ENCODE data around the gene GNAL. TPM values are rescaled to one million over a fixed set of nuclear protein-coding genes. Genes with fewer than 3 reads are reported as not detected.
A peak's percentile ranks its signal among the peaks of the same experiment; 100 is the strongest.

The GNAL gene
- total and polyA plus RNA-seq, 2 experiments from 2014 or later = 7.5 to 21.6 TPM

- TF ChIP-seq REST (IDR thresholded peaks at IDR 0.05; ENCODE audit: unreplicated experiment) = no peak
- TF ChIP-seq ZNF114 (CRISPR knock-in tag; IDR thresholded peaks at IDR 0.05) = no peak
- TF ChIP-seq EZH2phosphoT487 (IDR thresholded peaks at IDR 0.05; ENCODE audit: unreplicated experiment) = no peak
- TF ChIP-seq NANOG (IDR thresholded peaks at IDR 0.05; ENCODE audit: borderline replicate concordance) = no peak
- no peak for TF ChIP-seq ZNF331 (CRISPR knock-in tag; IDR thresholded peaks at IDR 0.05; ENCODE audit: low read depth)
- no peak for TF ChIP-seq STAT1 (IDR thresholded peaks at IDR 0.05; ENCODE audit: unreplicated experiment)
- TF ChIP-seq CREB1 (CRISPR knock-in tag; IDR thresholded peaks at IDR 0.05; ENCODE audit: low read depth) = no peak
- TF ChIP-seq ETS1 (IDR thresholded peaks at IDR 0.05) = no peak
- TF ChIP-seq CTCF (conservative IDR thresholded peaks at IDR 0.05; ENCODE audit: low read depth in 2 of 2) = no peak
- no peak for TF ChIP-seq EZH2 (IDR thresholded peaks at IDR 0.05; ENCODE audit: low read depth, unreplicated experiment)
Measured at GRCh38 chr18:11850821-11851145, 161.7 kb downstream of the GNAL start (continued).

GRCh38 chr18:11851146-11851805, 162.2 kb downstream of the GNAL start, which contains the start of gene CHMP1B:
TSS of gene CHMP1B (plus strand) at chr18:11851413. CDS start at chr18:11851512, 99 bp downstream.
- H3K9me2 ChIP-seq (ENCODE audit: insufficient read depth) = no peaks in the 10 kb centered on the region
- no peaks in the 10 kb centered on the region for H3K27me3 ChIP-seq (ENCODE audit: insufficient read depth)
- H3F3A ChIP-seq (replicated peaks; ENCODE audit: low read depth) = no peaks in the 10 kb centered on the region; the same call in 1 of the 2 replicates
- peak within 1 kb of the TSS; percentile 98 for H3K27ac ChIP-seq (ENCODE audit: low read depth)
- peak within 1 kb of the TSS; percentile 29; the same call in 1 of the 2 replicates for H2AFZ ChIP-seq
- Mint-ChIP-seq H3K27me3 (ENCODE audit: insufficient read depth, low read depth, poor library complexity) (peaks cover 10% of the 10 kb centered on the region), H3K4me1 (peaks cover 13% of the 10 kb centered on the region; the same call in 2 of the 3 replicates), H3K9me3 (no peaks in the 10 kb centered on the region; the same call in 2 of the 3 replicates), H3K36me3 (ENCODE audit: low read depth) (no peaks in the 10 kb centered on the region), H3K4me3 (peak within 1 kb of the TSS; percentile 100), H3K27ac (peak within 1 kb of the TSS; percentile 99)
- peak within 1 kb of the TSS; percentile 88 for H3K4me2 ChIP-seq
- ATAC-seq (peak; percentile 94), DNase-seq (ENCODE audit: low spot score) (peak; percentile 99)
- H3K79me2 ChIP-seq (replicated peaks; ENCODE audit: insufficient read depth) = peaks cover 31% of the 10 kb centered on the region
- TF ChIP-seq EZH2 (IDR thresholded peaks at IDR 0.05; ENCODE audit: low read depth, unreplicated experiment) (no peak), CREB1 (CRISPR knock-in tag; IDR thresholded peaks at IDR 0.05; ENCODE audit: low read depth) (peak; percentile 99), ETS1 (IDR thresholded peaks at IDR 0.05) (peak; percentile 80), POLR2AphosphoS5 (IDR thresholded peaks at IDR 0.05; ENCODE audit: low read depth) (peak; percentile 81), ZNF331 (CRISPR knock-in tag; IDR thresholded peaks at IDR 0.05; ENCODE audit: low read depth) (no peak)
- H4K20me1 ChIP-seq (replicated peaks; ENCODE audit: insufficient read depth) = no peaks in the 10 kb centered on the region
- H3K4me3 ChIP-seq = peak within 1 kb of the TSS; percentile 100
- no peaks in the 10 kb centered on the region; the same call in 1 of the 2 replicates for H3K4me1 ChIP-seq (ENCODE audit: insufficient read depth)
- no peaks in the 10 kb centered on the region for H3K36me3 ChIP-seq (ENCODE audit: insufficient read depth)

Data from GM23338 (cell line).